Measurements from ENCODE around the gene TNN. TPM values are rescaled to one million over a fixed set of nuclear protein-coding genes. Genes with fewer than 3 reads are reported as not detected.

Gene TNN
- total and polyA plus RNA-seq, 8 donors = 0.06 to 1.1 (median 0.14) TPM; not detected in 5

GRCh38 chr1:175129182-175129581, 61.5 kb downstream of the TNN start:
- Histone ChIP-seq H3K9me3 (no peaks in the 10 kb centered on the region), H3K4me3 (no peak overlapping the region), H3K36me3 (no peaks in the 10 kb centered on the region), H3K27me3 (no peaks in the 10 kb centered on the region), H3K27ac (peak overlapping the region in 4 of 5 donors; percentile 41 to 65 (median 54)), H3K4me1 (peaks cover 9 to 82% (median 43%) of the 10 kb centered on the region in 4 donors)
- 54 to 81% (median 73%) methylated on average over 1 of the region's 1 CpG for WGBS, 5 donors
- TF ChIP-seq EP300 (IDR thresholded peaks at IDR 0.05) (no peak), POLR2AphosphoS5 (IDR thresholded peaks at IDR 0.05) (peak in 2 of 3 donors; percentile 36 to 43)
- peak in 1 of 2 donors; percentile 71 for DNase-seq
- intact Hi-C loops (cut with DNase I; ENCODE audit: low total_unique reads) = loop anchor here (5.0 kb wide), 1 partner anchor 97 kb away; no protein-coding TSS in a partner anchor

- H3K9me3 ChIP-seq = no peaks in the 10 kb centered on the region
- no peaks in the 10 kb centered on the region for H3K27me3 ChIP-seq
- peaks cover 9 to 79% (median 43%) of the 10 kb centered on the region in 4 donors for H3K4me1 ChIP-seq
- DNase-seq = no peak
- intact Hi-C loops (cut with DNase I; ENCODE audit: low total_unique reads) = loop anchor here (5.0 kb wide), 1 partner anchor 97 kb away; no protein-coding TSS in a partner anchor
- peak overlapping the region in 4 of 5 donors; percentile 41 to 65 (median 54) for H3K27ac ChIP-seq
- H3K36me3 ChIP-seq = no peaks in the 10 kb centered on the region
- TF ChIP-seq POLR2A (IDR thresholded peaks at IDR 0.05) = no peak
- TF ChIP-seq POLR2AphosphoS5 (IDR thresholded peaks at IDR 0.05) = no peak
- TF ChIP-seq CTCF (IDR thresholded peaks at IDR 0.05) = no peak
- TF ChIP-seq EP300 (IDR thresholded peaks at IDR 0.05) = no peak
- H3K4me3 ChIP-seq = no peak overlapping the region
- WGBS, 5 donors = 65 to 93% (median 76%) methylated on average over 2 of the region's 2 CpGs
Measured at GRCh38 chr1:175129644-175129996, 62.0 kb downstream of the TNN start.

- Histone ChIP-seq H3K27me3 (no peaks in the 10 kb centered on the region), H3K36me3 (no peaks in the 10 kb centered on the region), H3K4me1 (peaks cover 9 to 74% (median 42%) of the 10 kb centered on the region in 4 donors), H3K9me3 (no peaks in the 10 kb centered on the region), H3K27ac (peak overlapping the region in 4 of 5 donors; percentile 41 to 65 (median 54)), H3K4me3 (no peak overlapping the region)
- no peak for TF ChIP-seq POLR2A (IDR thresholded peaks at IDR 0.05)
- no peak for TF ChIP-seq EP300 (IDR thresholded peaks at IDR 0.05)
- TF ChIP-seq CTCF (IDR thresholded peaks at IDR 0.05) = no peak
- no peak for TF ChIP-seq POLR2AphosphoS5 (IDR thresholded peaks at IDR 0.05)
- 62 to 74% (median 65%) methylated on average over 5 of the region's 5 CpGs for WGBS, 5 donors
- peak in 1 of 2 donors; percentile 24 for DNase-seq
- intact Hi-C loops (cut with DNase I; ENCODE audit: low total_unique reads) = loop anchor here (5.0 kb wide), 1 partner anchor 98 kb away; no protein-coding TSS in a partner anchor
Measured at GRCh38 chr1:175129997-175130648, 62.5 kb downstream of the TNN start.

- H3K36me3 ChIP-seq = no peaks in the 10 kb centered on the region
- H3K4me3 ChIP-seq = no peak overlapping the region
- H3K27ac ChIP-seq = peak overlapping the region in 4 of 5 donors; percentile 41 to 65 (median 54)
- no peaks in the 10 kb centered on the region for H3K27me3 ChIP-seq
- peaks cover 9 to 71% (median 40%) of the 10 kb centered on the region in 4 donors for H3K4me1 ChIP-seq
- intact Hi-C loops (cut with DNase I; ENCODE audit: low total_unique reads) = no loop called here
- 61 to 85% (median 75%) methylated on average over 2 of the region's 2 CpGs for WGBS, 5 donors
- TF ChIP-seq EP300 (IDR thresholded peaks at IDR 0.05) = no peak
- TF ChIP-seq CTCF (IDR thresholded peaks at IDR 0.05) = no peak
- TF ChIP-seq POLR2AphosphoS5 (IDR thresholded peaks at IDR 0.05) = no peak
- no peak for TF ChIP-seq POLR2A (IDR thresholded peaks at IDR 0.05)
- H3K9me3 ChIP-seq = no peaks in the 10 kb centered on the region
- no peak for DNase-seq
Measured at GRCh38 chr1:175130649-175131045, 63.0 kb downstream of the TNN start.

- Histone ChIP-seq H3K27ac (peak overlapping the region in 4 of 5 donors; percentile 26 to 57 (median 42)), H3K27me3 (no peaks in the 10 kb centered on the region), H3K4me1 (peaks cover 9 to 69% (median 38%) of the 10 kb centered on the region in 4 donors), H3K36me3 (no peaks in the 10 kb centered on the region), H3K9me3 (no peaks in the 10 kb centered on the region), H3K4me3 (no peak overlapping the region)
- 57 to 77% (median 66%) methylated on average over 1 of the region's 1 CpG for WGBS, 5 donors
- no peak for DNase-seq
- TF ChIP-seq POLR2AphosphoS5 (IDR thresholded peaks at IDR 0.05) (no peak), POLR2A (IDR thresholded peaks at IDR 0.05) (no peak), EP300 (IDR thresholded peaks at IDR 0.05) (no peak)
- intact Hi-C loops (cut with DNase I; ENCODE audit: low total_unique reads) = no loop called here
Measured at GRCh38 chr1:175131095-175131494, 63.5 kb downstream of the TNN start.

Data from stomach (tissue), 9 donors.